ENCODE data around the gene MTFR2. TPM values are rescaled to one million over a fixed set of nuclear protein-coding genes. Genes with fewer than 3 reads are reported as not detected.

Gene MTFR2
- total RNA-seq, 4 donors from 2014 or later: 0.30 to 4.7 (median 0.84) TPM; not detected in 1

DNA sequence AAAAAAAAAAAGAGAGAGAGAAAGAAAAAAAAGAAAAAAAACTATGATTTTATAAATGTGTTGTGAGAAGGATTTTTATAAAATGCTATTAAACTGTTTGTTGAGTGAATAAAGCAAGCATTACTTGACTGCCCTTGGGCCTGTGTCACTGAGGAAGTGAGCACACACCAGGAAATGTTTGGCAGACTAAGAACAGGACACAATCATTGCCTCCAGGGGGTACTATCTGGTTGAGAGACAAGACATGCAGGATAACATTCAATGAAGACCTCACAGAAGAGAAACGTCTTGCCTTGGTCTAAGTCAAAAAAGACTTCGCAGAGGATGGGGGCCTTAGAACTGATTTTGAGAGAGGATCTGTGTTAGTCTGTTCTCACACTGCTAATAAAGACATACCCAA, 40.6 kb downstream of the MTFR2 start:
- no peak overlapping the region for H3K4me3 ChIP-seq
- DNase-seq (ENCODE audit: low spot score in 2 of 2): no peak
- TF ChIP-seq, protein P1, sequence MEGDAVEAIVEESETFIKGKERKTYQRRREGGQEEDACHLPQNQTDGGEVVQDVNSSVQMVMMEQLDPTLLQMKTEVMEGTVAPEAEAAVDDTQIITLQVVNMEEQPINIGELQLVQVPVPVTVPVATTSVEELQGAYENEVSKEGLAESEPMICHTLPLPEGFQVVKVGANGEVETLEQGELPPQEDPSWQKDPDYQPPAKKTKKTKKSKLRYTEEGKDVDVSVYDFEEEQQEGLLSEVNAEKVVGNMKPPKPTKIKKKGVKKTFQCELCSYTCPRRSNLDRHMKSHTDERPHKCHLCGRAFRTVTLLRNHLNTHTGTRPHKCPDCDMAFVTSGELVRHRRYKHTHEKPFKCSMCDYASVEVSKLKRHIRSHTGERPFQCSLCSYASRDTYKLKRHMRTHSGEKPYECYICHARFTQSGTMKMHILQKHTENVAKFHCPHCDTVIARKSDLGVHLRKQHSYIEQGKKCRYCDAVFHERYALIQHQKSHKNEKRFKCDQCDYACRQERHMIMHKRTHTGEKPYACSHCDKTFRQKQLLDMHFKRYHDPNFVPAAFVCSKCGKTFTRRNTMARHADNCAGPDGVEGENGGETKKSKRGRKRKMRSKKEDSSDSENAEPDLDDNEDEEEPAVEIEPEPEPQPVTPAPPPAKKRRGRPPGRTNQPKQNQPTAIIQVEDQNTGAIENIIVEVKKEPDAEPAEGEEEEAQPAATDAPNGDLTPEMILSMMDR (IDR thresholded peaks at IDR 0.05): no peak
- no peak for TF ChIP-seq EP300 (IDR thresholded peaks at IDR 0.05)
- no peak for TF ChIP-seq POLR2A (IDR thresholded peaks at IDR 0.05)
- H3K27ac ChIP-seq: no peak overlapping the region
- 90 to 92% methylated on average over 2 of the region's 2 CpGs for WGBS, 2 donors
- no peaks in the 10 kb centered on the region for H3K36me3 ChIP-seq
- no peaks in the 10 kb centered on the region for H3K27me3 ChIP-seq
- no peaks in the 10 kb centered on the region for H3K4me1 ChIP-seq
- no peaks in the 10 kb centered on the region for H3K9me3 ChIP-seq

DNA sequence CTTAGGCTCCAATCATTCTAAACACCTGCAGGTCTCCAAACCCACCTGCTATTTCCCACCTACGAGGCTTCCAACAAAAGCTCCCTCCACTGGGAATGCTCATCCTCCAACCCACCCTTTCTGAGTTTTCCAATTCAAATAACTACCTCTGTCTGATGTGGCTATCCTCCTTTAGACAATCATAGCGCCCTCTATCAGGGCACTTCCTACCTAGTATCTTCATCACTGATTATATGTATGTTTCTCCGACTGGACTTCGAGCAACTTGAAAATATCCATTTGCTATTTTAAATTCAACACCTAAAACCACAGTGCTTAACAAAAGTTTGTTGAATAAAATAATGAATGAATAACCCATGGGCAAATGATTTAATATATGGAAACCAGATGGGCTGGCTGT, 41.3 kb downstream of the MTFR2 start:
- no peak for TF ChIP-seq POLR2A (IDR thresholded peaks at IDR 0.05)
- TF ChIP-seq, protein P1 (IDR thresholded peaks at IDR 0.05): no peak
- TF ChIP-seq EP300 (IDR thresholded peaks at IDR 0.05): no peak
- no peak for DNase-seq (ENCODE audit: low spot score in 2 of 2)
- no peak overlapping the region for H3K4me3 ChIP-seq
- WGBS, 2 donors: 87 to 89% methylated on average over 4 of the region's 4 CpGs
- H3K27me3 ChIP-seq: no peaks in the 10 kb centered on the region
- H3K27ac ChIP-seq: no peak overlapping the region
- no peaks in the 10 kb centered on the region for H3K4me1 ChIP-seq
- no peaks in the 10 kb centered on the region for H3K9me3 ChIP-seq
- H3K36me3 ChIP-seq: no peaks in the 10 kb centered on the region

DNA sequence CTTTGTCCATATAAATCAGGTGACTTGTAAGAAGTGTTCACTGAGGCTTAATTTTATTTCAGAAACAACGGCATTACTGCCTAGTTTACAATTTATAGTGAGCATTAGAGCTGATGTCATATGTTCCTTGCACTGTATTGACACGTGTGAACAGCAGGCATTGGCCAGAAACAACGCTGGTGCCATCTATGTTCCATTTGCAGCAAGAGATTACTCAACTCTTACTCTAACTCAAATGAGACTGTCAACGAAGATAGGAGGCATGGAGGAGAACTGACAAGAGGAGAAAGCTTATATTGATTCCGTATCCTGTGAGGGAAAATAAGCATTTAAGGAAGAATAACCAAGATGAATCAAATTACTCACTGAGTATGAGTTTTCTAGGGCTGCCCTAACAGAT, 48.4 kb downstream of the MTFR2 start:
- Histone ChIP-seq H3K4me3 (no peak overlapping the region), H3K9me3 (no peaks in the 10 kb centered on the region), H3K27ac (no peak overlapping the region), H3K27me3 (no peaks in the 10 kb centered on the region), H3K36me3 (no peaks in the 10 kb centered on the region), H3K4me1 (no peaks in the 10 kb centered on the region)
- TF ChIP-seq POLR2A (IDR thresholded peaks at IDR 0.05): no peak
- TF ChIP-seq EP300 (IDR thresholded peaks at IDR 0.05): no peak
- TF ChIP-seq, protein P1 (IDR thresholded peaks at IDR 0.05): no peak
- WGBS, 2 donors: 60 to 65% methylated on average over 5 of the region's 5 CpGs
- DNase-seq (ENCODE audit: low spot score in 2 of 2): no peak

DNA sequence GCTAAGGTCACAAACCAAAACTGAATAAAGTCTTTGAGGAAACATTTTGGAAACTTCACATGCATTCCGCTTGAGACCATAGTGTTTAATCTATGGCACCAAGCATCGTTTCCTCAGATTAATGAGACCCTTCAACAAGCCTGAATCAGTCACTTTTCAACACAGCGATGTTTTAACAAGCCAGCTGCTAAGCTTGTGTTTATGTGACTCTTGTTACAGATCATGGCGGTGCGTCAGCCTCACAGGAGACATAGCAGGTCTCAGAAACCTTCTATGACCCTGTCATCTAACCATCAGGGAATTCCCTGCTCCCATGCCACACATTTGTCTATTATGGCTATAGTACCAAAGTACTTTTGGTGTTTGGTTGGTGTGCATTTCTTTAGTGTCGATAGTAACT, 57.2 kb downstream of the MTFR2 start:
- Histone ChIP-seq H3K27ac (no peak overlapping the region), H3K4me3 (no peak overlapping the region), H3K4me1 (no peaks in the 10 kb centered on the region), H3K9me3 (no peaks in the 10 kb centered on the region), H3K36me3 (peaks cover 0 to 23% (median 0%) of the 10 kb centered on the region in 3 donors), H3K27me3 (no peaks in the 10 kb centered on the region)
- WGBS, 2 donors: 77 to 78% methylated on average over 6 of the region's 6 CpGs
- DNase-seq (ENCODE audit: low spot score in 2 of 2): no peak
- no peak for TF ChIP-seq POLR2A (IDR thresholded peaks at IDR 0.05)
- no peak for TF ChIP-seq EP300 (IDR thresholded peaks at IDR 0.05)
- TF ChIP-seq, protein P1 (IDR thresholded peaks at IDR 0.05): no peak

DNA sequence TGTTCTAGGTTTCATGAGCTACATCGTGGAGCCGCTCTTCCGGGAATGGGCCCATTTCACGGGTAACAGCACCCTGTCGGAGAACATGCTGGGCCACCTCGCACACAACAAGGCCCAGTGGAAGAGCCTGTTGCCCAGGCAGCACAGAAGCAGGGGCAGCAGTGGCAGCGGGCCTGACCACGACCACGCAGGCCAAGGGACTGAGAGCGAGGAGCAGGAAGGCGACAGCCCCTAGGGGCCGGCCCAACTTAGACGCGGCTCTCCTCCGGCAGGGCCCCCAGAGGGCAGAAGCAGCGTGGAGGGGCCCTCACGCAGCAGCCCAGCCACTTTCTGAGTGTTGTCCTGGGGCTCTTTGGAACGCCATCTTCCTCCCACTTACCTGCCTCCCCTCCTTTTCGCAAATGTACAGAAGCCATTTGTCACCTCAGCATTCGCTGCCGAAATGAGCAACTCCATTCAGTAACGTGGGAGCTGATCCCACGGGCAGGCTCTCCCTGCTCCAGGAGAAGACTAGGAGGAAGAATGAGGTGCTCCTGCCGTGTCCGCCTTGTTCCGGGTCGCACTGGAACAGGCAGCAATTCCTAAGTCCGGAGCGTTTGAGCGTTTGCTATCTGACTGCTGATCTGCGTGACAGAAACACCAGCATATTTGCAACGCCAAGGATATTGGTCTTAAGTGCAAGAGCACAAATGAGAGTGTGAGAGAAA, 58.4 kb downstream of the MTFR2 start:
- TF ChIP-seq POLR2A (IDR thresholded peaks at IDR 0.05) (no peak), EP300 (IDR thresholded peaks at IDR 0.05) (no peak)
- TF ChIP-seq, protein P1 (IDR thresholded peaks at IDR 0.05): no peak
- H3K27me3 ChIP-seq: no peaks in the 10 kb centered on the region
- no peaks in the 10 kb centered on the region for H3K4me1 ChIP-seq
- H3K4me3 ChIP-seq: no peak overlapping the region
- H3K27ac ChIP-seq: no peak overlapping the region
- no peaks in the 10 kb centered on the region for H3K9me3 ChIP-seq
- no peak for DNase-seq (ENCODE audit: low spot score in 2 of 2)
- WGBS, 2 donors: 95% methylated on average over 31 to 32 of the region's 32 CpGs
- peaks cover 0 to 27% (median 0%) of the 10 kb centered on the region in 3 donors for H3K36me3 ChIP-seq

Measured in tibial nerve (tissue), 4 donors.